Lung (tissue), 12 donors: Measurements from ENCODE around the gene TMEM131. TPM values are rescaled to one million over a fixed set of nuclear protein-coding genes. Genes with fewer than 3 reads are reported as not detected.

Experiments
- ATAC-seq: fragments of 200-7000 bp; cut with Tn5 transposase; one replicate; pipeline ENCODE4 v1.9.1; 2020; ENCODE audit warnings: moderate number of reproducible peaks; ENCODE audit not compliant: insufficient read depth, low FRiP score
- DNase-seq, 3 donors: peaks; one replicate each; pipeline ENCODE4 v3.0.0-alpha.2; 2013 to 2017
- H3K27ac ChIP-seq, 2 donors: one replicate each; pipeline ENCODE4 v1.5.1; 2013; ENCODE audit warnings: mild to moderate bottlenecking in 2 of 2, moderate library complexity in 2 of 2, control low read depth in 1 of 2, inconsistent platforms in 1 of 2, low read depth in 1 of 2, low read length in 1 of 2
- H3K27me3 ChIP-seq, 3 donors: one replicate each; pipeline ENCODE4 v1.5.1; 2013; ENCODE audit warnings: low read length in 2 of 3; ENCODE audit not compliant: control insufficient read depth in 3 of 3, insufficient read depth in 3 of 3
- H3K36me3 ChIP-seq, 4 donors: one replicate each; pipeline ENCODE4 v1.5.1; 2013; ENCODE audit warnings: low read length in 4 of 4, mild to moderate bottlenecking in 1 of 4, moderate library complexity in 1 of 4; ENCODE audit not compliant: control insufficient read depth in 4 of 4, insufficient read depth in 4 of 4
- H3K4me1 ChIP-seq, 5 donors: one replicate each; pipeline ENCODE4 v1.5.1; 2013; ENCODE audit warnings: low read length in 5 of 5, mild to moderate bottlenecking in 2 of 5, moderate library complexity in 1 of 5; ENCODE audit not compliant: control insufficient read depth in 5 of 5, insufficient read depth in 5 of 5
- H3K4me3 ChIP-seq: one replicate; pipeline ENCODE4 v1.5.1; 2013; ENCODE audit warnings: mild to moderate bottlenecking, control low read depth, moderate library complexity
- H3K9ac ChIP-seq, 2 donors: one replicate each; pipeline ENCODE4 v1.5.1; 2013; ENCODE audit warnings: low read length in 2 of 2, control low read depth in 1 of 2; ENCODE audit not compliant: insufficient read depth in 1 of 2
- H3K9me3 ChIP-seq, 4 donors: one replicate each; pipeline ENCODE4 v1.5.1; 2013; ENCODE audit warnings: low read length in 3 of 4, mild to moderate bottlenecking in 1 of 4, moderate library complexity in 1 of 4; ENCODE audit not compliant: control insufficient read depth in 4 of 4, insufficient read depth in 3 of 4
- WGBS, 2 donors: extraction: QIAGEN DNeasy Blood & Tissue Kit; methylation state at CpG; one replicate each; pipeline ENCODE4 v1.1.7; 2013; 5-methylcytosine and 5-hydroxymethylcytosine counted together
- polyA plus RNA-seq, 2 donors: library from polyadenylated mRNA; stranded (reverse); fragments of 200-250 nt; gene quantifications; one replicate each; pipeline ENCODE4 v1.2.1, GENCODE V29; 2013
- total RNA-seq, 2 donors: library from RNA; depleted of rRNA in 1 of 2; stranded (reverse); fragments of >200 nt in 1 of 2; gene quantifications; one replicate each; pipeline ENCODE4 v1.2.1, GENCODE V29; 2014 to 2021
- TF ChIP-seq, protein P1 (sequence below): IDR thresholded peaks from 2 replicates; pipeline ENCODE4 v1.5.1; 2012; ENCODE audit warnings: mild to moderate bottlenecking; ENCODE audit errors: control extremely low read depth, extremely low read depth
- donor health status: control.
- donor health status: control.
- donor health status: Bipolar disorder and iron deficiency.
- donor health status: healthy.
- donor health status: DM: yes; HTN: yes; CAD: no.

TMEM131 gene
- total and polyA plus RNA-seq, 4 donors = 9.3 to 54.0 (median 23.7) TPM

DNA sequence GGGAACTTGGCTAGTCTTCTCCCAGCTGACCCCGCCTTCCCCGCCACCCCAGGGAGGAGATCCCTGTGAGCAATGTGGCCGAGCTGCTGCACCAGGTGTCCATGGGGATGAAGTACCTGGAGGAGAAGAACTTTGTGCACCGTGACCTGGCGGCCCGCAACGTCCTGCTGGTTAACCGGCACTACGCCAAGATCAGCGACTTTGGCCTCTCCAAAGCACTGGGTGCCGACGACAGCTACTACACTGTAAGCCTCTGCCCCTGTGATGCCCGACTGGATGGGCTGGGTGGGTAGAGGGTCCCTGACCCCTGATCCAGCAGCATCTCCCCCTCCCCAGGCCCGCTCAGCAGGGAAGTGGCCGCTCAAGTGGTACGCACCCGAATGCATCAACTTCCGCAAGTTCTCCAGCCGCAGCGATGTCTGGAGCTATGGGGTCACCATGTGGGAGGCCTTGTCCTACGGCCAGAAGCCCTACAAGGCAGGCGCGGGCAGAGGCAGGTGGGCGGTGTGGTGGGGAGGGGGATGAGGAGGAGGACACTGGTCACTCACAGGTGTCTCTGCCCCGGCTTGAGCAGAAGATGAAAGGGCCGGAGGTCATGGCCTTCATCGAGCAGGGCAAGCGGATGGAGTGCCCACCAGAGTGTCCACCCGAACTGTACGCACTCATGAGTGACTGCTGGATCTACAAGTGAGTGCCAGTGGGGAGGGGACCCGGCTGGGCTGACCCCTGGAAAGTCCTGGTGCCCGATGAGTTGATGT, 258.1 kb downstream of the TMEM131 start:
- H3K9me3 ChIP-seq = no peaks in the 10 kb centered on the region
- H3K36me3 ChIP-seq = no peaks in the 10 kb centered on the region
- no peak overlapping the region for H3K9ac ChIP-seq
- DNase-seq = no peak
- WGBS, 2 donors = 94 to 97% methylated on average over 32 of the region's 32 CpGs
- ATAC-seq = no peak
- H3K4me3 ChIP-seq = no peak overlapping the region
- TF ChIP-seq, protein P1, sequence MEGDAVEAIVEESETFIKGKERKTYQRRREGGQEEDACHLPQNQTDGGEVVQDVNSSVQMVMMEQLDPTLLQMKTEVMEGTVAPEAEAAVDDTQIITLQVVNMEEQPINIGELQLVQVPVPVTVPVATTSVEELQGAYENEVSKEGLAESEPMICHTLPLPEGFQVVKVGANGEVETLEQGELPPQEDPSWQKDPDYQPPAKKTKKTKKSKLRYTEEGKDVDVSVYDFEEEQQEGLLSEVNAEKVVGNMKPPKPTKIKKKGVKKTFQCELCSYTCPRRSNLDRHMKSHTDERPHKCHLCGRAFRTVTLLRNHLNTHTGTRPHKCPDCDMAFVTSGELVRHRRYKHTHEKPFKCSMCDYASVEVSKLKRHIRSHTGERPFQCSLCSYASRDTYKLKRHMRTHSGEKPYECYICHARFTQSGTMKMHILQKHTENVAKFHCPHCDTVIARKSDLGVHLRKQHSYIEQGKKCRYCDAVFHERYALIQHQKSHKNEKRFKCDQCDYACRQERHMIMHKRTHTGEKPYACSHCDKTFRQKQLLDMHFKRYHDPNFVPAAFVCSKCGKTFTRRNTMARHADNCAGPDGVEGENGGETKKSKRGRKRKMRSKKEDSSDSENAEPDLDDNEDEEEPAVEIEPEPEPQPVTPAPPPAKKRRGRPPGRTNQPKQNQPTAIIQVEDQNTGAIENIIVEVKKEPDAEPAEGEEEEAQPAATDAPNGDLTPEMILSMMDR = no peak
- H3K27me3 ChIP-seq = no peaks in the 10 kb centered on the region
- H3K4me1 ChIP-seq = peaks cover 0 to 8% (median 0%) of the 10 kb centered on the region in 5 donors
- no peak overlapping the region for H3K27ac ChIP-seq

DNA sequence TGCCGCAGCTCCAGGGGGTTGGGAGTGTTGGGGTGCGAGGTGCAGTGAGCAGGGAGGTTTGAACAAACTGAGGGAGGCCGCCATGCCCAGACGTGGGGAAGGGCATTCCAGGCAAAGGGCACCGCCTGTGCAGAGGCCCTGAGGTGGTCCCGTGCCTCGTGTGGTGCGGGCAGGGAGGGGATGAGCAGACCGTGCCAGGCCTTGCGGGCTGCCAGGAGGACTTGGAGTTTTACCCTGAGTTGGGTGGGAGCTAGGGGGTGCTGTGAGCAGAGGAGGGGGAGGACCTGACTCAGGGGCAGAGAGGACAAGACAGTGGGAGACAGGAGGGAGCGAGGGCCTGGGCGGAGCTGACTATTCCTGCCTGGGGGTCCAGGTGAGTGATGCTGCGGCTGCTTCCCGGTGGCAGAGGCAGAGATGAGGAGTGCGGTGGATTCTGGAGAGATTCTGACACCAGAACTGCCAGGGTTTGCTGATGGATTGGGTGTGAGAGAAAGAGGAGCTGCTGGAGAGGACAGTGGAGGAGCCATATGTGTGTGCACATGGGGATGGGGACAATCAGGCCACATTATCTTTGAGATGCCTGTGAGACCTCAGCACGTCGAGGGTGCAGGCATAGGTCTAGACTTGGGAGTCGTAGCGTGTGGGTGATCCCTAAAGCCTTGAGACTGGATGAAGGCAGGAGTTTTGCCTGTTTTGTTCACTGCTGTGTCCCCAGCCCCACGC, 259.0 kb downstream of the TMEM131 start:
- Histone ChIP-seq H3K9ac (no peak overlapping the region), H3K27me3 (no peaks in the 10 kb centered on the region), H3K4me1 (peaks cover 0 to 1% (median 0%) of the 10 kb centered on the region in 5 donors), H3K4me3 (no peak overlapping the region), H3K27ac (no peak overlapping the region), H3K9me3 (no peaks in the 10 kb centered on the region), H3K36me3 (no peaks in the 10 kb centered on the region)
- DNase-seq (no peak), ATAC-seq (no peak)
- WGBS, 2 donors = 84 to 91% methylated on average over 20 of the region's 20 CpGs
- TF ChIP-seq, protein P1 = no peak

DNA sequence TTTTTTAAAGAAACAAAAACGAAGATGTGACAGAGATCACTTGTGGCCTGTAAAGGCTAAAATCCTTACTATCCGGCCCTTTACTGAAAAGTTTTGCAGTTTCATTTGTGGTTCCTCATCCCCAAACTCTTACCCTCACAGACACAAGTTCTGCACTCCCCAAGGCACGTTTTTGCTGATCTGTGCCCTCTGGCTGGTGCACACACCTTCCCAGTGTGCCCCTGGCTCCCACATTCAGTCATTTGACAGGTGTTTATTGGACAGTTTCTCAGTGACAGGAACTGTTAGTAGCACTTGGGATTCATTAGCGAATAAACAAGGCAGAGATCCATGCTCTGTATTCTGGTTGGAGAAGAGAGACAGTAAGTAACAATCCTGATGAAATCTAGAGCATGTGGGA, 259.6 kb downstream of the TMEM131 start:
- ATAC-seq (no peak), DNase-seq (no peak)
- Histone ChIP-seq H3K27me3 (no peaks in the 10 kb centered on the region), H3K9ac (no peak overlapping the region), H3K9me3 (no peaks in the 10 kb centered on the region), H3K4me3 (no peak overlapping the region), H3K36me3 (no peaks in the 10 kb centered on the region), H3K27ac (no peak overlapping the region), H3K4me1 (no peaks in the 10 kb centered on the region)
- WGBS, 2 donors = 76 to 78% methylated on average over 4 of the region's 4 CpGs
- TF ChIP-seq, protein P1 = no peak
